CD4-positive, alpha-beta T cell (primary cell): Measurements from ENCODE around the gene GLRX. TPM values are rescaled to one million over a fixed set of nuclear protein-coding genes. Genes with fewer than 3 reads are reported as not detected.
A peak's percentile ranks its signal among the peaks of the same experiment; 100 is the strongest.

Experiments
- ATAC-seq: fragments of 200-7000 bp; cut with Tn5 transposase; one replicate; pipeline ENCODE4 v1.10.0; 2022; ENCODE audit warnings: mild to moderate bottlenecking; ENCODE audit not compliant: poor library complexity
- CTCF ChIA-PET: fragments of 350-600 bp; sonication (Branson Sonifier 250); formaldehyde crosslinking; loops from one replicate; lab custom pipeline; 2021; ENCODE audit warnings: antibody characterized with exemption, inconsistent platforms; lab: Charles Lee
- POLR2A ChIA-PET: fragments of 350-600 bp; sonication (Branson Sonifier 250); formaldehyde crosslinking; loops from one replicate; lab custom pipeline; 2021; ENCODE audit warnings: antibody characterized with exemption, inconsistent platforms; lab: Charles Lee
- DNase-seq, 14 experiments: peaks; one replicate each; pipeline ENCODE4 v3.0.0-alpha.2; 2013 to 2020; ENCODE audit warnings: mixed read lengths in 2 of 14
- H3K27ac ChIP-seq, 2 donors: one replicate each; pipeline versions ENCODE4 v1.5.1 to v1.7.0; 2013; ENCODE audit warnings: low read length in 2 of 2, low read depth in 1 of 2, mild to moderate bottlenecking in 1 of 2
- H3K27me3 ChIP-seq, 2 experiments: 1 replicate in 1 of 2; 2 replicates in 1 of 2; pipeline versions ENCODE4 v1.6.1 to v1.7.0; 2013; ENCODE audit warnings: low read length in 2 of 2, control low read depth in 1 of 2, mild to moderate bottlenecking in 1 of 2, moderate library complexity in 1 of 2; ENCODE audit not compliant: insufficient read depth in 2 of 2, control insufficient read depth in 1 of 2
- H3K36me3 ChIP-seq: one replicate; pipeline ENCODE4 v1.6.1; 2013; ENCODE audit warnings: low read length, control low read depth; ENCODE audit not compliant: insufficient read depth
- H3K4me1 ChIP-seq: one replicate; pipeline ENCODE4 v1.6.1; 2013; ENCODE audit warnings: low read length, control low read depth; ENCODE audit not compliant: insufficient read depth
- H3K4me3 ChIP-seq: one replicate; pipeline ENCODE4 v1.5.1; 2013; ENCODE audit warnings: mild to moderate bottlenecking, low read length, moderate library complexity
- H3K9me3 ChIP-seq, 2 experiments: 1 replicate in 1 of 2; 2 replicates in 1 of 2; pipeline versions ENCODE4 v1.6.1 to v1.7.0; 2013; ENCODE audit warnings: low read length in 2 of 2, mild to moderate bottlenecking in 2 of 2, control low read depth in 1 of 2, moderate library complexity in 1 of 2; ENCODE audit not compliant: control insufficient read depth in 1 of 2, insufficient read depth in 1 of 2
- H3K27ac Mint-ChIP-seq: one replicate; pipeline ENCODE4 v1.8.0; 2020; ENCODE audit warnings: mixed read lengths
- H3K27me3 Mint-ChIP-seq: one replicate; pipeline ENCODE4 v1.8.0; 2021; ENCODE audit warnings: mixed read lengths
- H3K36me3 Mint-ChIP-seq: one replicate; pipeline ENCODE4 v1.8.0; 2021; ENCODE audit warnings: low read depth, mixed read lengths
- H3K4me1 Mint-ChIP-seq: one replicate; pipeline ENCODE4 v1.8.0; 2021; ENCODE audit warnings: low read depth, mixed read lengths
- H3K4me3 Mint-ChIP-seq: one replicate; pipeline ENCODE4 v1.8.0; 2020; ENCODE audit warnings: mild to moderate bottlenecking, mixed read lengths
- H3K9me3 Mint-ChIP-seq: one replicate; pipeline ENCODE4 v1.8.0; 2020; ENCODE audit warnings: mixed read lengths
- CTCF ChIP-seq: fragments of 200-600 bp; IDR thresholded peaks from one replicate; pipeline ENCODE4 v1.8.0; 2022; ENCODE audit warnings: antibody characterized with exemption, mild to moderate bottlenecking
- intact Hi-C, 2 experiments: fragments of 100-400 bp; cut with DNase I in 1 of 2; cut with micrococcal nuclease in 1 of 2; formaldehyde crosslinking; loops; one replicate each; pipeline versions ENCODE4 v1.15.1 to v1.9.0; 2023 to 2025; cut with DNase I, micrococcal nuclease
- total RNA-seq, 174 experiments: library from RNA in 2 of 174; stranded (reverse) in 2 of 174; gene quantifications; one replicate each; pipeline ENCODE4 v1.2.3 and lab custom pipeline; 2021 to 2026

The GLRX gene
- total RNA-seq, 2 experiments from 2014 or later = 16.9 to 18.7 TPM

GRCh38 chr5:95825495-95825894, 3.0 kb upstream of the GLRX start:
- Histone ChIP-seq H3K27me3 (no peaks in the 10 kb centered on the region), H3K4me3 (no peak overlapping the region), H3K4me1 (peaks cover 44% of the 10 kb centered on the region), H3K36me3 (no peaks in the 10 kb centered on the region), H3K9me3 (no peaks in the 10 kb centered on the region), H3K27ac (peak overlapping the region in 1 of 2 donors; percentile 7)
- DNase-seq (no peak), ATAC-seq (no peak)
- H3K27ac Mint-ChIP-seq = peak overlapping the region; percentile 83
- TF ChIP-seq CTCF = no peak
- no peaks in the 10 kb centered on the region for H3K27me3 Mint-ChIP-seq
- peaks cover 20% of the 10 kb centered on the region for H3K36me3 Mint-ChIP-seq
- H3K9me3 Mint-ChIP-seq = no peaks in the 10 kb centered on the region
- H3K4me3 Mint-ChIP-seq = peak overlapping the region; percentile 57
- ChIA-PET POLR2A (interaction anchor here (1.1 to 8.8 kb wide), 5 partner anchors 11 to 179 kb away, joined by 3 to 157 read pairs (median 25); partner anchors contain the start of gene RFESD), CTCF (interaction anchor here (4.8 kb wide), 1 partner anchor 10 kb away, joined by 35 read pairs; no protein-coding TSS in a partner anchor)
- peaks cover 60% of the 10 kb centered on the region for H3K4me1 Mint-ChIP-seq
- intact Hi-C loops = no loop called here

GRCh38 chr5:95824747-95825146, 2.2 kb upstream of the GLRX start:
- peaks cover 52% of the 10 kb centered on the region for H3K4me1 ChIP-seq
- H3K27ac ChIP-seq = peak overlapping the region; percentile 84 to 86
- H3K4me3 ChIP-seq = peak overlapping the region; percentile 84
- H3K4me1 Mint-ChIP-seq = peaks cover 60% of the 10 kb centered on the region
- CTCF ChIA-PET = interaction anchor here (0.5 to 4.8 kb wide), 4 partner anchors 8 to 44 kb away, joined by 3 to 35 read pairs (median 5); no protein-coding TSS in a partner anchor
- no peaks in the 10 kb centered on the region for H3K27me3 ChIP-seq
- ATAC-seq (no peak), DNase-seq (no peak)
- POLR2A ChIA-PET = interaction anchor here (0.8 to 8.8 kb wide), 6 partner anchors 12 to 837 kb away, joined by 3 to 157 read pairs (median 19); partner anchors contain the start of genes CAST and RFESD
- no peaks in the 10 kb centered on the region for H3K27me3 Mint-ChIP-seq
- no peaks in the 10 kb centered on the region for H3K9me3 Mint-ChIP-seq
- peak overlapping the region; percentile 98 for H3K4me3 Mint-ChIP-seq
- H3K9me3 ChIP-seq = no peaks in the 10 kb centered on the region
- peak overlapping the region; percentile 83 for H3K27ac Mint-ChIP-seq
- H3K36me3 Mint-ChIP-seq = peaks cover 20% of the 10 kb centered on the region
- no peaks in the 10 kb centered on the region for H3K36me3 ChIP-seq
- no peak for TF ChIP-seq CTCF
- intact Hi-C loops = loop anchor here in 1 of 2 experiments (5.0 kb wide), 1 partner anchor 177 kb away; the partner anchor contains the start of gene RFESD

- no peak for TF ChIP-seq CTCF
- Histone ChIP-seq H3K4me3 (peak overlapping the region; percentile 84), H3K4me1 (peaks cover 57% of the 10 kb centered on the region)
Measured at GRCh38 chr5:95823738-95824609, 1.4 kb upstream of the GLRX start.

More at GRCh38 chr5:95823738-95824609, 1.4 kb upstream of the GLRX start:
- Mint-ChIP-seq H3K4me3 (peak overlapping the region; percentile 98), H3K9me3 (no peaks in the 10 kb centered on the region), H3K4me1 (peaks cover 66% of the 10 kb centered on the region), H3K27ac (peak overlapping the region; percentile 83), H3K27me3 (no peaks in the 10 kb centered on the region), H3K36me3 (peaks cover 23% of the 10 kb centered on the region)
- POLR2A ChIA-PET = interaction anchor here (0.8 to 8.8 kb wide), 9 partner anchors 7 to 839 kb away, joined by 3 to 157 read pairs (median 17); partner anchors contain the start of genes CAST and RFESD
- intact Hi-C loops = loop anchor here (2.0 to 5.0 kb wide), 3 partner anchors 13 to 177 kb away; partner anchors contain the start of gene RFESD (in 1 of the 2)
- DNase-seq = peak; percentile 38 to 88 (median 68)
- Histone ChIP-seq H3K27me3 (no peaks in the 10 kb centered on the region), H3K27ac (peak overlapping the region; percentile 84 to 86), H3K9me3 (no peaks in the 10 kb centered on the region), H3K36me3 (peaks cover 3% of the 10 kb centered on the region)
- CTCF ChIA-PET = interaction anchor here (1.3 to 4.8 kb wide), 5 partner anchors 9 to 177 kb away, joined by 3 to 35 read pairs (median 7); partner anchors contain the start of gene RFESD
- ATAC-seq = peak; percentile 85
